NCI-H2107 (cell line): Measurements from ENCODE around the gene ARHGAP44.

Experiments used
- DNase-seq: peaks from one replicate; lab custom pipeline; 2025; lab: John Stamatoyannopoulos, UW

Gene ARHGAP44

DNA sequence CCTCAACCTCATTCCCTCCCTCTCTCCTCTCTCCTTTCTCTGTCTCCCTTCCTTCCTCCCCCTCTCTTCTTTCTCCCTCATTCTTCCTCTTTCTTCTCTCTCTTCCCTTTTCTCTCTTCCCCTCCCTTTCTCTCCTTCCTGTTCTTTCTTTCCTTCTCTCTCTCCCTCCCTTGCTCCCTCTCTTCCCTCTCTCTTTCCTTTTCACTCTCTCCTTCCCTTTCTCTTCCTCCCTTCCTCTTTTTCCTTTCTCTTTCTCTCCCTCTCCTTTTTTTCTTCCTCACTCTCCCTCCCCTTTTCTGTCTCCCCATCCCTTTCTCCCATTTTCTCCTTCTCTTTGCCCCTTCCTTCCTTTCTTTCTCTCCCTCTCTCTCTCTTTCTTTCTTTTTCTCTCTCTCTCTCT, 236.4 kb downstream of the ARHGAP44 start:
- DNase-seq, result no peak

DNA sequence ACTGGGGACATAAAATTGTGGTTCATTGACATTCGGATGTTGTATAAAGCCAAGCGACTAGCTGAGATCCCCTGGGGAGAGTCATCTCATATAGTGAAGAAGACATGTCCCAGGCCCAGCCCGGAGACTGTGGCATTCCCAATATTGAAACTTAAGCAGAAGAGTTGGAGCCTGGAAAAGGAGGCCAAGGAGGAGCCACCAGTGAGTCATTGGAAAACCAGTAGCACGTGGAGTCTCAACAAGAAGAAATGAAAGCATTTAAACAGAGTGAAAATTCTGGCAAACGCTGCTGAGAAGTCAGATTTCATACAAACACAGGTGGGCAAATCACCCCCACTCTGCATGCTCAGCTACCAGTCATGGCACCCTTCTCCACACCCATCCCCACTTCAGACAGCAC, 237.9 kb downstream of the ARHGAP44 start:
- DNase-seq, result no peak

DNA sequence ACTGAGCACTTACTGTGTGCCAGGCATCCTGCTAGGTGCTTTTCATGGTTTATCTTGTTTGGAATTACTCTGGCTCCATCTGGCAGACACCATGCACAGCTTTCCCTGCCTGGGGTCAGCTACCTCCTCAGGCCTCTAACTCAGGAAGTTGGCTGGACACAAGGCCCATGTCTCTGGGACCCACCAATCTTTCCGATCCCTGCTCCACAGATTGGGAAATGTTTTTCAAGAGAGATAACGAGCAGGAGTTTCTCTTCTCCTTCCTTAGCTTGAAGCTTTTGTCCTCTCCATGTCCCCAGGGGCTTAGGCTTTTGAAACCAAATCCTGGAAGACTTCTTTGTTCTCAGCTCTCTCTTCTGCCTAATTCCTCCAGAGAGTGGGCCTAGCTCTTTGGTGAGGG, 240.0 kb downstream of the ARHGAP44 start:
- DNase-seq, result no peak

DNA sequence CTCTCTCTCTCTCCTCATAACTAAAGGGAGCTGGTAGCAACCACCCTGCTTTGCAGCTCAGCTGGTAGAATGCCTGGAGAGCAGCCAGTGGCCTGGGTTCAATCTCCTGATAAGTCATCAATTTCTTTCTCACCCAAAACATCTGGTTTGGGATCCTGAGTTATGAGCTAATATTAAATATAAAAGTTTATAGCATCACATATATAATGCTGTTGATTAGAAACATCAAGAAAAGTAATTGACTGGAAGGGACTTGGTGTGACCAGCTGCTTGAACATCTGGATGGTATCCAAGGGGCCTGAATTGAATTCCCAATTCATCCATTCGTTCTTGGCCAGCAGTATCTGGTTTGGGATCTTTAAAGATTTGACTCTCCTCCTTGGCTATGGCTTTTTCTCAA, 240.8 kb downstream of the ARHGAP44 start:
- no peak for DNase-seq

DNA sequence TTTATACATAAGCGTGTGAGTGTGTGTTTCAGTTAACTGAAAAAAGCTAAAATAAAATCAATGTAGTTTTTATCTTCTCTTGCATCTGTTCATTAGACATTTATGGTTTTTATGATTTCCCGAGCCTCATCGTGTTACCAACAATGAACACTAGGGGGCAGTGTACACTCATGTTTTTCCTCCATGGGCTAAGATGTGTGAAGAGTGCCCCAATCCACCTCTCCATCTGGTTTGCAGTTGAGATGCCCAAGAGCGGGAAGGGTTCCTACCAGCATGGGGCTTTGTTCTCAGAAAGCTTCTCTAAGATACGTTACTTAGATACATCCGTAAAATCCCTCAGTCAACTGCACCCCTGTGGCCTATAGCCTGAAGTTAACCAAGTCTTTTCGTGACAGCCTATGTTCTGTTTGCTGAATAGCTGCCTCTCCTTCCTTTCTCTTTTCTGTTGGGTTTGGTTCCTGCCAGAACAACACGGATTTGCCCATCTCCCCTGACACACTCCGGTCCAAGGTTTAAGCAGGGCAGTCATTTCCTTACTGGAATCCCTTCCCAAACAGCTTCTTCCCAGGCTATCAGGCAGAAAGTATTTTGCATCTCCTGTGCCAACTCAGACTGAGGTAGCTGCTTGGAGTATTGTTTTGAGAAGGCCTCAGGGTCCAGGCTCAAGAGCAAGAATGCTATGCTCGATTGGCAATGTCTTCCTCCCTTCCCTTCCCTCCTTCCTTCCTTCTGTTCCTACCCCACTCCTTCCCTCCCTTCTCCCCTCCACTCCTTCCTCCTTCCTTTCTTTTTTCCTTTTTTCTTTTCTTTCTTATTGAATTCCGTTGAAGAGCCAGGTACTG, 241.4 kb downstream of the ARHGAP44 start:
- DNase-seq, result no peak

DNA sequence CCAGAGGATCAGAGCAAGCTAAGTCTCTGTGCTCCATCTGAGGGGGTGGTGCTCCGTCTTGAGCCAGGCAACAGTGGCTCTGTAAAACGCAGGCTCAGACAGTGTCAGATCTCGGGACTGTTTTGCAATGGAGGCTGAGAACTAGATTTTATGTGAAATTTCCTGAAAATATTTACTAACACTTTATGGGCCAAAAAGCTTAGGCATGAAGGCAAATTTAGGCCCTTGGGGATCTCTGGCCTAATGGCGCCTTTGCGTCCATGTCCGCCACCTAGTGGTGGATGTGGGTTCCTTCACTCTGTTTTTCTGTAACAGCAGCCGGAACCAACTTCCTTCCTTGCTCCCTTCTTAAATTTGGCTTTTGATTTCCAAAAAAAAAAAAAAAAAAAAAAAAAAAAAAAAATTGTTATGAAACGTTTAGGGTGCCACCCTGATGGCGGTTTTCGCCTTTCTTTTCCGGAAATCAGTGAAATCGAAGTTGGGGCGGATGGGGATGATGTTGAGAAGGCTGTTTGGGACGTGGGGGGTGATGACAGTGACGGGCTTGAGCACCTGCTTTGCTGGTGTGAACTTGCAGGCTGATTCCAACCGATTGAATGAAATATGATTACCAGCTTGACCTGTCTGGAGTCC, 242.5 kb downstream of the ARHGAP44 start:
- no peak for DNase-seq

DNA sequence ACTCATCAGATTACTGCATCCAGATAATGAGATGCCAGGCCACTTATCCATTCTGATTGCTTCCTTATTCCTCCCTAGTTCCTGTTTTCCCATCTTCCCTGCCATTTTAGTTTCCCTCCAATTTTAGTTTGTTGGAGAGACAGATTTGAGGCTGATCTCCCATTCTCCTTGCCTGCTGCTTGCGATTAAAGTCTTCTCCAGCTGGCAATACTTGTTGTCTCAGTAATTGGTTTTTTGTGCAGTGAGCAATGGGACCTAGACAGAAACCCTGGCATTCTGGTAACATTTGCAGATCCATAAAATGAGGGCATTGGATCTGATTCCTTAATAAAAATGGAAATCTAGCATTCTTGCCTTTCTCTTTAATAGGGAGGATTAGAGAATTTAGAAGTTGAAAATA, 246.1 kb downstream of the ARHGAP44 start:
- no peak for DNase-seq

DNA sequence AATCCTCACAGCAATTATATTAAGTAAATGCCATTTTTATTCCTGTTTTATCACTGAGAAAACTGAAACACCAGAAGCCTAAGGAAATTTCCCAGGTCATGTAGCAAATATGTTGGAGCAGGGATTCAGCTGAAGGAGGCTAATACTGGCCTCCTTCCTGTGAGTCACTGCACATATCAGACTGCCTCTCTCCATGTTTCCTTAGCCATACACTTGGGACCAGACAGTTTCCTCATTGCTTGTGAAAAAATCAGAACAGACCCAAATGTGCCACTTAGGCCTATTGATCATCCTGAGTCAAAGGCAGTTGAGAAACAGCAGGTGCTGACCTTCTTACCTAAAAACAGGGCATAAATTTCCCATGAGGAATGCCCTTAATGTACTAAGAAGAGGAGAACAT, 247.5 kb downstream of the ARHGAP44 start:
- no peak for DNase-seq

DNA sequence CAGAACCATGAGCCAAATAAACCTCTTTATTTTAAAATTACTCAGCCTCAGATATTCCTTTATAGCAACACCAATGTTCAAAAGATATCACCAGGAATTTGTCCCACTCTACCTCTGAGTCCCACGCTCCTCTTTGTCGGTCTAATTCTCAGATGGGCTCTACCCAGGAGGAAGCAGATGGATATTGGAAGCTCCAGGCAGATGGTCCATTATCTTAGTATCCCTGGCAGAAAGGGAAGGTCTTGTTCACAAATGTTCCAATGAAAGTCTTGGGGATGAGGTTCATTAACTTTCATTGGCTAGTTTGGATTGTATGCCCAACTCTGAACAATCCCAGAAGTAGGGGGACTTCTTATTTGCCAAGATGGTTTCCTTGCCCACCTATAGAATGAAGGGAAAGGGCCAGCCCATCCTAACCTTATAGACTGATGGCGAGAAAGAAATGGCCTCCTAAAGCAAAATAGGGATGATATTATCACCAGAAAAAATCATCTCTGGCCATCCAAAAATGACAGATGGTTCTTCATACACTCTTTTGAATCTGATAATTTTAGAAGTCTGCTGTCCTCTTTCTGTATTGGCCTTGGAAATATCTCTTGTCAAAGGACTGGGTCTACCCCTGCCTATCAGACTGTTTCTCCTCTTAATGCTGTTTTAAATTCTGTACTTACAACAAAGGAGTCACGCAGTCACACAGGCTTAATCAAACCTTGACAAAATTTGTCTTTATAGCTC, 249.8 kb downstream of the ARHGAP44 start:
- no peak for DNase-seq
